GM18511 (cell line): Measurements from ENCODE around the gene ZMIZ2.
A peak's percentile ranks its signal among the peaks of the same experiment; 100 is the strongest.
"Not testable (repeated sequence)": the region's sequence is repeated elsewhere in the genome, so short reads cannot be mapped to it uniquely, and the experiment has no call there.

Source experiments
- ATAC-seq: cut with Tn5 transposase; IDR thresholded peaks from one replicate; pipeline ENCODE4 v1.9.1; 2021; ENCODE audit warnings: mild to moderate bottlenecking, moderate library complexity; ENCODE audit not compliant: unreplicated experiment

Gene ZMIZ2

DNA sequence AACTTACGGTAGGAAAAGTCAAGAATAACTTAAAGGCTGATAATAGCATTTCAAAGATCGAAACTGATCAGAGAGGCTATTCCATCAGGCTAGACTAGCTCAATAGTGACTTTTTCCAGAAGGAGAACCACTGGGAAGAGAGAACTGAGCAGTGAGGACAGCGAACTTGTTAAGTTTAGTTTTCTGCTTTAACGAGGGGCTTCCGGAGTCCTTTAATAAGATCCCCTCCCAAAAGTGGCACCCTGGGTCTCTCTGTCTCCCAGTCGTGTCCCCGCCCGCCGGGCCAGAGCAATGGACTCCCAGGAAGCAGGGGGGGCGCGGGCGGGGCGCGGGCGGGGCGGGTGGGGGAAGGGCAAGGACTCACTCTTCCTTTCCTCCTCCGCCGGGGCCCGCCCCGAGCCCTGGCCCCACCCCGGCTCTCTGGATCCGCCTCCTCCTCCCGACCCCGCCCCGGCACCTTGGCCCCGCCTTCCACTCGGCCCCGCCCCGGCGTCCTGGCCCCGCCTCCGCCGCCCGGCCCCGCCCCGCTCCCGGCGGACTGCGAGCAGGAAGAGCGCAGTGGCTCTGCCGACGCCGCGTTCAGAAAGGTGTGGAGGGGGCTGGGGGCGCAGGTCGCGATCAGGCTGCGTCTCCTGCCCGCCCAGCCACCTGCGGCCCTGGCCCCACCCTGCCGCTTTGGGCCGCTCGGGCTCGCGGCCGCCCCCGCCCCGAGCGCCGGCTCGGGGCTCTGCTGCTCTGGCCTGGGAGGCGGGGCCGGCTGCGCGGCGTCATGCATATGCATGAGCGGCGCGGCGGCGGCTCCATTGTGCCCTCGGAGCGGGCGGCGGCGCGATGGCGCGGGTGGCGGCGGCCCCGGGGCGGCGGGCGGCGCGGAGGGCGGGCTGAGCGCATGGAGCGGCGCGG is at the start of gene ZMIZ2:
ZMIZ2 (plus strand) TSS at position 803 of the 903 bp plus-strand sequence. CDS start 7,403 bp downstream, outside the sequence.
- ATAC-seq: peak; percentile 74

GRCh38 chr7:44699598-44699997 is 49.0 kb upstream of the ZMIZ2 start:
- ATAC-seq: not testable (repeated sequence)

DNA sequence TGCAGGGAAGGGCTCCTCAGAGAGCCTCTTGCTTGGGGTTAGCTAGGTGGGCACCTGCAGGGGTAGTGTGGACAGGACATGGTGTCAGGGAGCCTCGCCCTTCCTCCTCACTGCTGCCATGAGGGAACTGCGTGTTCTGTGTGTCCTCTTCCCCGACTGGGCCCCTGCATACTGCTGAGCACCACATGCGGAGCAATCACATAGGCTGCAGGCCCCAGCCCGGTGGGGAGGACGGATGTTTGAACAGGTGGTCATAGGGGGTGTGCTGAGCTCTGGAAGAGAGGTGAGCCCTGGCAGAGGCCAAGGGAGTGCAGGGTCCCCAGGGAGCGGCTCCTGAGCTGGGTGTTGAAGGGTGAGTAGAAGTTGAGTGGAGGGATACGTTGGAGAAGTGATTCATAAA is 48.3 kb upstream of the ZMIZ2 start:
- ATAC-seq: no peak

DNA sequence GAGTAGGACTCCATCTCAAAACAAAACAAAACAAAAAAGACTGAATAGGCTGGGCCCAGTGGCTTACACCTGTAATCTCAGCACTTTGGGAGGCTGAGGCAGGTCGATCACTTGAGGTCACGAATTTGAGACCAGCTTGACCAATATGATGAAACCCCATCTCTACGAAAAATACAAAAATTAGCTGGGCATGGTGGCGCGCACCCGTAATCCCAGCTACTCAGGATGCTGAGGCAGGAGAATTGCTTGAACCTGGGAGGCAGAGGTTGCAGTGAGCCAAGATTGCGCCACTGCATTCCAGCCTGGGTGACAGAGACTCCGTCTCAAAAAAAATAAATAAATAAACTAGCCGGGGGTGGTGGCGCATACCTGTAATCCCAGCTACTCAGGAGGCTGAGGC is 45.3 kb upstream of the ZMIZ2 start:
- ATAC-seq: not testable (repeated sequence)

DNA sequence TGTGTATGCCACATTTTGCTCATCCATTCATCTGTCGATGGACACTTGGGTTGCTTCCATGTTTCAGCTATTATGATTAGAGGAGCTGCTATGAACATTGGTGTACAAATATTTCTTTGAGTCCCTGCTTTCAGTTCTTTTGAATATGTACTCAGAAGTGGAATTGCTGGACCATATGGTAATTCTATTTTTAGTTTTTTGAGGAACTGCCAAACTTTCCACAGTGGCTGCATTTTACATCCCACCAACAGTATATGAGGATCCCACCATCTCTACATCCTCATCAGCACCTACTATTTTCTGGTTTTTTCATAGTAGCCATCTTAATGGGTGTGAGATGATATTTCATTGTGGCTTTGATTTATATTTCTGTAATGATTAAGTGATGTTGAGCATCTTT is 44.7 kb upstream of the ZMIZ2 start:
- ATAC-seq: no peak

DNA sequence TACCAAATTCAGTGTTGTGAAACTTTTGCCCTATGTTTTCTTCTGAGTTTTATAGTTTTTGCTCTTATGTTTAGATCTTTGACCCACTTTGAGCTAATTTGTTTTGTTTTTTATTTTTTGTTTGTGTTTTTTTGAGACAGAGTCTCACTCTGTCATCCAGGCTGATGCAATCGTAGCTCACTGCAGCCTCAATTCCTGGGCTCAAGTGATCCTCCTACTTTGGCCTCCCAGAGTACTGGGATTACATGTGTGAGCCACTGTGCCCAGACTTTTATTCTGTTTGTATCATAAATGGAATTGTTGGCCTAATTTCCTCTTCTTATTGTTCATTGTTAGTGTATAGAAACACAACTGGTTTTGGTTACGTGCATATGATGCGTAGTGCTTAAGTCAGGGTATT is 43.2 kb upstream of the ZMIZ2 start:
- no peak for ATAC-seq

DNA sequence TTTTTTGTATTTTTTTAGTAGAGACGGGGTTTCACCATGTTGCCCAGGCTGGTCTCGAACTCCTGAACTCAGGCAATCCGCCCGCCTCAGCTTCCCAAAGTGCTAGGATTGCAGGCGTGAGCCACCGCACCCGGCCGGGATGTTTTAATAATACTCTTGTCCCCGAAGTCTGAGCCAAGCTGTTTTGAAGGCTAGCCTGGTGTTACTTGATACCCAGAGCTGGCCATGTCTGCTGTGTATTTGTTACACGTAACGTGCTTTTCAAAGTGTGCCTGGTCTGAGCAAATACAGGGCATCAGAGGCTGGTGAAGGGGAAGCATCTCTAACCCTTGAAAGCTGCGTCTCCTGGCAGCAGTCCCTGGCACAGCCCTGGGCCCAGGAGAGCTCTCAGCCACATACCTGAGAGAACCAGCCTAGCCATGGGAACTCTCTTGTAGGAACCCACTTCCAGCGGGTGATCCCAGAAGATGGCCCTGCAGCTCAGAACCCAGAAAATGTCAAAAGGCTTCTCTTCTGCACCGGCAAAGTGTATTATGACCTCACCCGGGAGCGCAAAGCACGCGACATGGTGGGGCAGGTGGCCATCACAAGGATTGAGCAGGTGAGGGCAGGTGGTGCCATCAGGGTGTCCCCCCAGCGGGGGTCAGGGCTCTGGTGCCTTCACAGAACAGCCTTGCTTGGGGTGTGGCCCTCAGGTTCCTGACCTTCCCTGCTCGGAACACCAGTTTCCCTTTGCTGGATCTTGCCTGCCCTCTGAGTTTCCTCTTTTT is 41.7 kb upstream of the ZMIZ2 start:
- no peak for ATAC-seq

DNA sequence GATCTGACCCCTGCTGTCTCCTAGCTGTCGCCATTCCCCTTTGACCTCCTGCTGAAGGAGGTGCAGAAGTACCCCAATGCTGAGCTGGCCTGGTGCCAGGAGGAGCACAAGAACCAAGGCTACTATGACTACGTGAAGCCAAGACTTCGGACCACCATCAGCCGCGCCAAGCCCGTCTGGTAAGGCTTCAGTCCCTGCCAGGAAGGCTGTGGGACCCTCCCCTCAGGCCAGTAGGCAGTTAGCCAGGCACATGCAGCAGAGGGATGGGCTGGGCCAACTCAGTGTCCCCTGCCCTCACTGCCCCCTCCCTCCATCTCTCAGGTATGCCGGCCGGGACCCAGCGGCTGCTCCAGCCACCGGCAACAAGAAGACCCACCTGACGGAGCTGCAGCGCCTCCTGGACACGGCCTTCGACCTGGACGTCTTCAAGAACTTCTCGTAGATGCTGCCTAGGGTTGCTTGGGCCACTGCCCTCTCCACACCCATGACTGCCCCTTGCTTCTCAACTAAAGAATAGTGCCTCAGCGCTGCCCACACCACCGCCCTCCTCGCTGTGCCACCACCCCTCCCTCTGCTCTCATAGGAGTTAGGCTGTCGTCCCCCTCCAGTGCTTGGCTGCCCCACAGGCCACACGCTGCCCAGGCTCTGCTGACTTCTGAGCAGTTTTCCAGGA is 41.0 kb upstream of the ZMIZ2 start:
- no peak for ATAC-seq

GRCh38 chr7:44709011-44709915 is 39.4 kb upstream of the ZMIZ2 start:
- ATAC-seq: no peak

- ATAC-seq: no peak
Observed at GRCh38 chr7:44709945-44710596, 38.6 kb upstream of the ZMIZ2 start.

DNA sequence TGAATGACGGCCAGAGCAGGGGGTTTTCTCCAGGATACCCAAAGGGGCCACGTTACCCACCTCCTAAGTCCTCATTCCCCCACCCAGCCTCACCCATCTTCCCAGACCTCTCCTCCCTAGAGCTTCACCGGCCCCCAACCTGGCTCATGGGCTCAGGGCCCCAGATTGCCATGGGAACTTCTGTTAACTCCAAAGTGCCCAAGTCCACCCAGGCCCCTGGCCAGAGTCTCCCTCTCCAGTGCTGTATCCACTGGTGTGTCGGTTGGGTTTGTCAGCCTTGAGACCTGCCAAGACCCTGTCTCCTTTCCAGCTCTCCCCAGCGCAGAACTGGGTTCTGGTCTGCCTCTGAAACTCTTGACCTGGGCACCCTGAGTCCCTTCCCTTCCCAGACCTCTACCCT is 37.1 kb upstream of the ZMIZ2 start:
- ATAC-seq: no peak

- no peak for ATAC-seq
Observed at GRCh38 chr7:44712012-44712411, 36.6 kb upstream of the ZMIZ2 start.

- no peak for ATAC-seq
Observed at GRCh38 chr7:44713141-44713540, 35.5 kb upstream of the ZMIZ2 start.

- no peak for ATAC-seq
Observed at GRCh38 chr7:44713680-44714335, 34.8 kb upstream of the ZMIZ2 start.

- no peak for ATAC-seq
Observed at GRCh38 chr7:44716205-44716604, 32.4 kb upstream of the ZMIZ2 start.

GRCh38 chr7:44720301-44720700 is 28.3 kb upstream of the ZMIZ2 start:
- no peak for ATAC-seq

- no peak for ATAC-seq
Observed at GRCh38 chr7:44724276-44724675, 24.4 kb upstream of the ZMIZ2 start.

GRCh38 chr7:44726250-44726649 is 22.4 kb upstream of the ZMIZ2 start:
- not testable (repeated sequence) for ATAC-seq

DNA sequence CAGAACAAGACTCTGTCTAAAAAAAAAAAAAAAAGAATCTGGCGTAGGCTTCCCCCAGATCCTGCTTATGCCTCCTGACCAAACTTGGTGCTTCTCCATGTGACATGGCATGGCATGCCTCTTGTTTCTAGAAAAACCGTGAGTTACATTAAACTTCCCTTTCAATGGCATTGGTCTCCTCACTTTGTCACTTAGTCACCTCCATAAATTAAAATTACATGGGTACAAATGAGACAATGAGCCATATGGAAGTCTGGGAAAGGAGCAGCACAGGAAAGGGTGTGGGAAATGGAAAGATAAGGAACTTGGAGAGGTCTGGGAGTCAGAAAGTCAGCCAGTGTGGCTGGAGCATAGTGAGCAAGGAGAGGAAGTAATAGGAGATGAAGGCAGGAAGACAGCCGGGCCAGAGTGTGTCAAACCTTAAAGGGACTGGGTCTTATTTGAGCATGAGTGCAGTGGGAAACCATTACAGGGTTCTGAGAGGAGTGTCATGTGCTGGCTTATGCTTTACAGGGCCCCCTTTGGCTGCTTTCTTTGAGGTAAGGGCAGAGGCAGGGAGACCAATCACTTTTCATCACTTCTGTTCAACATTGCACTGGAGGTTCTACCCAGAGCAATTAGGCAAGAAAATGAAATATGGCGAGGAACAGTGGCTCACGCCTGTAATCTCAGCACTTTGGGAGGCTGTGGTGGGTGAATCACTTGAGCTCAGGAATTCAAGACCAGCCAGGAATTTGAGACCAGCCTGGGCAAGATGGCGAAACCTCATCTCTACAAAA is 21.3 kb upstream of the ZMIZ2 start:
- no peak for ATAC-seq
